ENCODE data around the gene FBRSL1.
"Not testable (repeated sequence)": the region's sequence is repeated elsewhere in the genome, so short reads cannot be mapped to it uniquely, and the experiment has no call there.

The FBRSL1 gene

DNA sequence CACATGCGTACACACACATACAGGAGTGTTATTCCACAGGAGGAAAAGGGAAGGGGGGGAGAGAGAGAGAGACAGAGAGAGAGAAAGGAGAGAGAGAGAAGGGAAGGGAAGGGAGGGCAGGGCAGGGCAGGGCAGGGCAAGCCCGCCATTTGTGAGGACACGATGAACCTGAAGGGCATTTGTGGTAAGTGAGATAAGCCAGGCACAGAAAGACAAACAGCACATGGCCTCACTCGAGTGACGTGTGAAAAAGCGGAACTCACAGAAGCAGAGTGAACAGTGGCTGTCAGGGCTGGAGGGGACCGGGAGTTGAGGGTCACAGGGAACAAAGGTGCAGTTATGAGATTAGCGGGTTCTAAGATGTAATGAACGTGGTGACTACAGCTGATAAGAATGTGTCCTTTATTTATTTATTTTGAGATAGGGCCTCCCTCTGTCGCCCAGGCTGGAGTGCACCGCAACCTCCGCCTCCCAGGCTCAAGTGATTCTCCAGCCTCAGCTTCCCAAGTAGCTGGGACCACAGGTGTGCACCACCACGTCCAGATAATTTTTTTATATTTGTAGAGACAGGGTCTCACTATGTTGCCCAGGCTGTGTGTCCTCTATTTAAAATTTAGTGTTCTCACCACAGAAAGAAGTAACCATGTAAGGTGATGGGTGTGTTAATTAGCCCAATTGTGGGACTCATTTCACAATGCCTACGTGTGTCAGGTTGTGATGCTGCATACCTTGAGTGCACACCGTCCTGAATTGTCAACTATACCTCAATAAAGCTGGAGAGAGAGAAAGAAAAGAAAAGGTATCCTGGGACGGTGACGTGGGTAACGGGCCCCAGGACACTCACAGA is 18.7 kb upstream of the FBRSL1 start:
- no peak for DNase-seq

DNA sequence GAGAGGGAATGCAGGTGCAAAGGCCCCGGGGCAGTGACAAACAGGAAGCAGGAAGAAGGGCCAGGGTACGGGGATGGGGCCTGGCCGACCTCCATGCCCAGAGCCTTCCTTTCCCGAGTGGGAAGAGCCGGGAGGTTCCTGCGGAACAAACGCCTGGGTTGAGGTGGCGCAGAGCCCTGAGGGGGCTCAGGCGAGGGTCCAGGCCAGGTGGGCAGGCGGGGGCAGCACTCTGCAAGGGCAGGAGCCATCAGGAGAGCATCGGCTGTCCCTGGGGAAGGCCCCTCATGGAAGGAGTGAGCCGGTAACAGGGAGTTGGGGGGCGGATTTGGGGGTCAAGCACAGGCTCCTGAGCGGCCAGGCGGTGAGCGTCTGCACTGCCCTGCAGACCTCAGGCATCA is 18.1 kb upstream of the FBRSL1 start:
- no peak for DNase-seq

DNA sequence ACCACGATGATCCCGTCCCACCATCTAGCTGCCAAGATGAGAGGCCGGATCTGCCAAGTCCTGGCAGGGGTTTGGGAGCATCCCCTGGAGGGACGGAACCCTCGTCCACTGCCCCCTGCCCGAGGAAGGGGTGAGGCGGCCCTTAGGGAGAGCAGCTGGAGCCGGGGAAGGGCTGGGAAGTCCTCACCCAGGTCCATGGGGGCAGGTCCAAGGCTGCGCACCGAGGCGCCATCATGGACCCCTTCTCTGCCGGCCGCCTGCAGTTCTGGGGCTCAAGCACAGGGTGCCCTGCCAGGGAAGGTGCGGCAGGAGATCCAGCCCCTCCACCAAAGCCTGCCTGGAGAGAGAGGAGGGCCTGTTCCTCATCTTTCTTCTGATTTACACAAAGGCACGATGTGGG is 17.6 kb upstream of the FBRSL1 start:
- DNase-seq, result no peak

DNA sequence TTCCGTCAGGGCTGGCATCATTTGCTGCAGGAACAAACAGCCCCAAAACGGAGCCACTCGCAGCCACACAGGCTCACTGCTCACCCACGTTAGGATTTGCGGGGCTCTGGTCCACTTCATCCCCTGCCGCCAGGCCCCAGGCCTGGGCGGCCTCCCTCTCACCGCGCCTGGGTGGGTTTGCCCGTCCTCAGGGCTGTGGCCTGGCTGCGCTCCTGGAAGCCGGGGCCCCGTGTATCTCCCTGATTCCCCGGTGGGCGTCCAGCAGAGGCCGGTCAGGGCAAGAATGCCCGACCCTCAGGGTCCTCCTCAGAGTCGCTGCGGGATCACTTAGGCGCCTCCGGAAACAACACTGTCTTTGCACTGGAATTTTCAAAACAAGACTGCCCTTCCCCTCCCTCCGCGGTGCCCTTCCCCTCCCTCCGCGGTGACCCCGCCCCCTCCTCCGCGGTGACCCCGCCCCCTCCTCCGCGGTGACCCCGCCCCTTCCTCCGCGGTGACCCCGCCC is 15.7 kb upstream of the FBRSL1 start:
- DNase-seq, result no peak

DNA sequence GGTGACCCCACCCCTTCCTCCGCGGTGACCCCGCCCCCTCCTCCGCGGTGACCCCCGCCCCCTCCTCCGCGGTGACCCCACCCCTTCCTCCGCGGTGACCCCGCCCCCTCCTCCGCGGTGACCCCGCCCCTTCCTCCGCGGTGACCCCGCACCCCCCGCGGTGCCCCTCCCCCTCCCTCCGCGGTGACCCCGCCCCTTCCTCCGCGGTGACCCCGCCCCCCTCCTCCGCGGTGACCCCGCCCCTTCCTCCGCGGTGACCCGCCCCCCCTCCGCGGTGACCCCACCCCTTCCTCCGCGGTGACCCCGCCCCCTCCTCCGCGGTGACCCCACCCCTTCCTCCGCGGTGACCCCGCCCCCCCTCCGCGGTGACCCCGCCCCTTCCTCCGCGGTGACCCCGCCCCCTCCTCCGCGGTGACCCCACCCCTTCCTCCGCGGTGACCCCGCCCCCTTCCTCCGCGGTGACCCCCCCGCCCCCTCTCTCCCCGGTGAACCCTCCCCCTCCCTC is 15.1 kb upstream of the FBRSL1 start:
- DNase-seq, result not testable (repeated sequence)

DNA sequence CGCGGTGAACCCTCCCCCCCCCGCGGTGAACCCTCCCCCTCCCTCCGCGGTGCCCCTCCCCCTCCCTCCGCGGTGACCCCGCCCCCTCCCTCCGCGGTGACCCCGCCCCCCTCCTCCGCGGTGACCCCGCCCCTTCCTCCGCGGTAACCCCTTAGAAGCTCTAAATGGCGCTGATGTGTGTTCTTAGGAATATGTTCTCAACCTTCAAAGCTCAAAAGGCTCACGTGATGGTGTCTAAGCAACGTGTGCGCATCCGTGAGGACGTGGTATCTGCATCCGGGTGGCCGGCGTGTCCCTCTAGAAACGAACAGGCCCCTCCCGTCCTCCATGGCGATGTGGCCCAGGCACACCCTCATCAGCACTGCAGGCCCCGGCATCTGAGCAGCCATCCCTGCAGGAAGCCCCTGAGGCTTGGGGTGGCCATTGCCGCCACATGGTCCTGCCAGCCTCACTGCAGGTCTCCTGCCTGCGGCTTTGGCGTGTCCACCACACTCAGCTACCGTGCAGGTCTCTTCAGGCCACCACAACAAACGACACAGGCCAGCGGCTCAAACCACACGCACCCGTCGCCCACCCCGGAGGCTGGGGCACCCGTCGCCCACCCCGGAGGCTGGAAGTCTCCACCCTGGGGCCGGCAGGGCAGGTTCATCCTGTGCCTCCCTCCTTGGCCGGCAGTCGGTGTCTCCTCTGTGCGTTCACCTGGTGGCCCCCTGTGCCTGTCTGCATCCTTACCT is 14.5 kb upstream of the FBRSL1 start:
- DNase-seq, result no peak

DNA sequence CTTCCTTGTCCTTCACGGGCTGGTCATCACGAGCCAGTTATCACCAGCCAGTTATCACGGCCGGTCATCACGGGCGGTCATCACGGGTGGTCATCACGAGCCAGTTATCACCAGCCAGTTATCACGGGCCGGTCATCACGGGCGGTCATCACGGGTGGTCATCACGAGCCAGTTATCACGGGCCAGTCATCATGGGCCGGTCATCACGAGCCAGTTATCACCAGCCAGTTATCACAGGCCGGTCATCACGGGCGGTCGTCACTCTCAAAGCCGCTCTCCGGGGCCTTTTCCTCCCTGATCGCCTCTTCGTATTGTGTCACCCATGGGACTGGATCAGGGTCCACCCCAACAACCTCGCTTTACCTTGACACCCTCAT is 13.9 kb upstream of the FBRSL1 start:
- DNase-seq, result no peak

DNA sequence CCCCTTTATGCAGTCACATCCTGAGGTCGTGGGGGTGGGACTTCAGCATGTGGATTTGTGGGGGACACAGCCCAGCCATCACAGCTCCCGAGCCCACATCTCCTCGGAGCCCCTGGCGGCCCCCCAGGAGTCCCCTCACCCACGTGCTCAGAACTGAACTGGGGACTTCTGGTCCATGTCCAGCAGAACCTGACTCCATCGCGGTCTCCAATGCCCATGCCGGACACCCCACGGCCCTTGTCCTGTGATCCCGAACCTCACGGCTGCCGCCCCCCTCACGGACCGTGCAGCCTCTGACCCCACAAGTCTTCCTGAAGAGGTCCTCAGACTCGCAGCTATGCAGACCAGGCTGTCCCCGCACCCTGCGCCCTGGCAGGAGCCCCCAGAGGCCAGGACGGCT is 13.5 kb upstream of the FBRSL1 start:
- no peak for DNase-seq

DNA sequence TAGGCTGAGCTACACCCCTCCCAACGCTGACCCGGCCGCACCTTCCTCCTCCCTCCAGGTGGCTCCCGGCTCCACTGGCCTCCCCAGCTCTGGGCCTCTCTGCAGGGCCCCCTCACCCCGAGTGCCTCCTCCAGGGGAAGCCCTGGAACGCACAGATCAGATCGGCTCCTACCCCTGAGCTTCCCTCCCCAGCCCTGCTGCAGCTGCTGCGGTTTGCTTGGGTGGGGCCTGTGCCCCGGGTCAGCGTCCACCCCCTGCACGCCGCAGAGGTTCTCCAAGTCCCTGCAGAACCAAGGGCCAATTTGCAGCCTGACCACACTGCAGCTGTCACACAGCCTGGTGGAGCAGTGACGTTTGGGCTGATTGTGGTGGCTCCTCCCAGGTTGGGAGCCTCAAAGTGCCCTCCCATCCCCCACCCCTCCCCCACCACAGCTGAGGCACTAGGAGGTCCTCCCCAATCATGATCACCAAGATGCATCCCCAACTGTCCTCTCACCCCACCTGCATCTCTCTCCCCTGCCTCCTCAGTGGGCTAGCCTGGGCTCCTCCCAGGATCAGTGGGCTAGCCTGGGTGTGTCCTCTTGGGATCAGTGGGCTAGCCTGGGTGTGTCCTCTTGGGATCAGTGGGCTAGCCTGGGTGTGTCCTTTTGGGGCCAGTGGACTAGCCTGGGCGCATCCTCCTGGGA is 12.8 kb upstream of the FBRSL1 start:
- DNase-seq, result no peak

DNA sequence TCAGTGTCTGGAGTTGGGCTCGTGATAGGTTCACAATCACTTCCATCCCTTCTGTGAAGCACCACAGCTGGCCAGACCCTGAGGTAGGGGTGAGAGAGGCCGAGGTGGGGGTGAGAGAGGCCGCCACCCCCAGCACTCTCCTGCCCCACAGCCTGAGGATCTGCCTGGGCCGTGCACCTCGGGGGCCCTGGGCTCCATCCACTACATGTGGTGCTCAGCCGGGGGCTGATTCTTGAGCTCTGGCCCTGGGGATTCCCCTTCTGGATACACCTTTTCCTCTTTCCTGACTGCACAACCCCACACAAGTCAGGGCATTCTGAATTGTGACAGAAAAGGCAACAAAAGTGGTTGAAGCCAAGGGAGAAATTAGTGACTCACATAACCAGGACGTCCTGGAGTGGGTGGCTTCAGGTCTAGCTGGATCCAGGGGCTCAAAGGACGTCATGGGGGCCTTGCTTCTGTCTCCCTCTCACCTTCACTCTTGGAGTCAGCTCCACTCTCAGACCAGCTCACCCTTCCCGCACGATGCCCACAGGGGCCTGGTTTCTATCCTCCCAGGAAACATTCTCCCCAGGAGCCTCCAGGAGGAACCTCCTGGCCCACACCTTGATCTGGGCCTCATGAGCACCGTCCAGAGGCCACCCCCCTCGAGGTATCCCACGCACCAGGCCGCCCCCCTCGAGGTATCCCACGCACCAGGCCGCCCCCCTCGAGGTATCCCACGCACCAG is 12.1 kb upstream of the FBRSL1 start:
- DNase-seq, result no peak

DNA sequence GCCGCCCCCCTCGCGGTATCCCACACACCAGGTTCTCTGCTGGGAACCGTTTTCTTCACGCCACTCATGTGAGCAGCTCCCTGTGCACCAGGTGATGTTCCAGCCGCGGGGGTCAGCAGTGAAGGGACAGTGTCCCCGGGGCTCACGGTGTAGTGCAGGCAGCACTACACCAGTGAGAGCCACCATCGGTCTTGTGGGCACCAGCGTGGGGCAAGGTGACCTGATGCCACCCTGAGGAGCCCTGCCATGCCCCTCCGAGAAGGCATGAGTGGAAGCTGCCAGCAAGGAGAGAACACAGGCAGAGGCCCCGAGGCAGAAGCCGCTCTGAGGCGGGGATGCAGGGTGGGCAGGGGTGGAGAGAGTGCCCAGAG is 11.5 kb upstream of the FBRSL1 start:
- no peak for DNase-seq

DNA sequence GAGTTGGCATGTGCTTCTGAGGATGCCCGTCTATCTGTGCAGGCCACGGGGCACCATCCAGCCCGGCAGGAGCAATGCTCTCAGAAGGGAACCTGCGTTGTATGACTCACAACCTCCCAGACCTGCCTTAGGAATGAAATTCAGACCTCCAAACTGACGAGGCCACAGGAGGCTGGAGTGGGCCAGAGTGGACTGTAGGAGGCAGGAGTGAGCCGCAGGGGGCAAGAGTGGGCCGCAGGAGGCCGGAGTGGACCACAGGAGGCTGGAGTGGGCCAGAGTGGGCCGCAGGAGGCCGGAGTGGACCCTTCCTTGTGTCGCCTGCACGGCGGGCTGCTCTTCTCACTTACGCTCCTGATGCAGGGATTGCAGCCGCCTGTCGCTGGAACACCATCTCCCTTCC is 11.1 kb upstream of the FBRSL1 start:
- DNase-seq, result no peak

DNA sequence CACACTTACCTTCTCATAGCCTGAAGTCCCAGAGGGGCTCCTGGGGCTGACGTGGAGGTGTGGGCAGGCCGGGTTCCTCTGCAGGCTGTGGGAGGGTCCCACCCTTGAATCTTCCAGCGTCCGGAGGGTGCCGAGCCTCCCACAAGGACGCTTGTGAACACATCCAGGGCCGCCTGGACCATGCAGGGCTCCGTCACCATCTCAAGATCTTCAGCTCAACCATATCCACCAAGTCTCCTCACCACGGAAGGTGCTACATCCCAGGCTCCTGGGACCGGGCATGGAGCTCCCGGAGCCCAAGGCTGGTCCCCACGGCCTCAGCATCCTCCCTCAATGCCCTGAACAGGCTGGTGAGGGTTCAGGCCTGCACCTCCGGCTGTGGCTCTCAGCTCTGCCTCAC is 10.7 kb upstream of the FBRSL1 start:
- no peak for DNase-seq

DNA sequence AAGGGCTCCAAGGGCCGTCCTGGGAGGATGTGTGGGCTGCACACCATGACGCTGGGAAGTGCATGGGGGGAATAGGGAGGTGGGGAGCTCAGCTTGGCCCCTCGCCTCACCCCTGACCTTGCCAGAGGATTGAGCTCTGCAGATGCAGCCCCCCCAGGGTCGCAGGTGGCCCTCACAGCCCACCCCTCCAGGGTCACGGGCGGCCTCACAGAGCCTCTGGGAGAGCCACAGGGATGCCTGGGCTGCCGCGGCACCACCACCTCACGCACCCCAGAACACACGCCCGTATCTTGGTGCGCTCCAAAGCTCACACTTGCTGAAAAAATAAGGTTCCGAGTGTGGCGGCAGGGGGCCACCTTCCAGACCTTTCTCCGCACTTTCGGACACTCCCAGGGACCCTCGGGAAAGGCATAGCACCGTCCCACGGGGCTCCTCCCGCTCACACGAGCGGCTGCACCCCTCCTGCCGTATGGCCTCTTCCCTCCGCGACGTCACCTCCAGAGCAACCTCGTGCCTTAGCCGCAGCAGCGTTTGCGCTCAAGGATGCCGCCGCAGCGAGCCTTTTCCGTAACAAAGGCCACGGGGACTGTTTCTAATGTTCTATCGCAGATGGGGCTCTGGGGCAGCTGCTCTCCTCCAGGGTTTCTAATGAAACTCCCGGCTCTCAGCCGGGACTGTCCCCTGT is 9.9 kb upstream of the FBRSL1 start:
- no peak for DNase-seq

DNA sequence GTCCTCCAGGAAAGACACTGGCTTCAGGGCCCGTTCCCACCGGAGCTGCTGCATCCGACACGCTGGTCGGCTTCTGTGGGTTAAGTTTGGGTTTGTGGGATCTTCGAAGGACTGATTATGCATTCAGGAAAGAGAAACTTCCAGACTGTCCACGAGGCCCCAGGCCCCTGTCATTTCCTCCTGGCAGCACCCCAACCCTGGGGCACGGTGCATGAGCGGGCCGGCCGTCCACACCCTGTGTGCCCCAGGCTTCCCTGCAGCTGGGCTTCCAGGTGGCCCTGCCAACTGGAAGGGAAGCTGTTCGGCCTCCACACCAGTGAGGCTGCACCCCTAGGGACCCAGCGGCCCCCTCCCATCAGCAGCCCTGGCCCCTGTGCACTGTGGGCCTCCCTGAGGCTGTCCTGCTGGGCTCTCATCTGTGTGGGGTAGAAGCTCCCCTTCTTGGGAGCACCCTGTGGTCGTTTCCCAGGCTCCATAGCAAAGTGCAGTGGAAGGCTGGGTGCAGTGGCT is 9.3 kb upstream of the FBRSL1 start:
- DNase-seq, result no peak

DNA sequence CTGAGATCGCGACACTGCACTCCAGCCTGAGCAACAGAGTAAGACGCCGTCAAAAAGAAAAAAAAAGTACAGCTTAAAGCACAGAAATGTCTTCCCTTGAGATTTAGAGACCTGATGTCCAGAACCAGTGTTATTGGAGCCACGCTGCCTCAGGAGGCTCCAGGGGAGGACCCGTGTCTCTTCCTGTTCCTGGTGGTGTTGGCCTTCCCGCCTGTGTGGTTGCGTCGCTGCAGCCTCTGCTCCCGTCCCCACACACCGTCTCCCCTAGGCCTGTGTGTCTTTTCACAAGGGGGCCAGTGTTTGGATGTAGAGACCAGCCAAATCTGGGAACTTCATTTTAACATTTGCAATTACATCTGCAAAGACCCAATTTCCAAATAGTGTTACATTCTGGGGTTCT is 8.6 kb upstream of the FBRSL1 start:
- no peak for DNase-seq

DNA sequence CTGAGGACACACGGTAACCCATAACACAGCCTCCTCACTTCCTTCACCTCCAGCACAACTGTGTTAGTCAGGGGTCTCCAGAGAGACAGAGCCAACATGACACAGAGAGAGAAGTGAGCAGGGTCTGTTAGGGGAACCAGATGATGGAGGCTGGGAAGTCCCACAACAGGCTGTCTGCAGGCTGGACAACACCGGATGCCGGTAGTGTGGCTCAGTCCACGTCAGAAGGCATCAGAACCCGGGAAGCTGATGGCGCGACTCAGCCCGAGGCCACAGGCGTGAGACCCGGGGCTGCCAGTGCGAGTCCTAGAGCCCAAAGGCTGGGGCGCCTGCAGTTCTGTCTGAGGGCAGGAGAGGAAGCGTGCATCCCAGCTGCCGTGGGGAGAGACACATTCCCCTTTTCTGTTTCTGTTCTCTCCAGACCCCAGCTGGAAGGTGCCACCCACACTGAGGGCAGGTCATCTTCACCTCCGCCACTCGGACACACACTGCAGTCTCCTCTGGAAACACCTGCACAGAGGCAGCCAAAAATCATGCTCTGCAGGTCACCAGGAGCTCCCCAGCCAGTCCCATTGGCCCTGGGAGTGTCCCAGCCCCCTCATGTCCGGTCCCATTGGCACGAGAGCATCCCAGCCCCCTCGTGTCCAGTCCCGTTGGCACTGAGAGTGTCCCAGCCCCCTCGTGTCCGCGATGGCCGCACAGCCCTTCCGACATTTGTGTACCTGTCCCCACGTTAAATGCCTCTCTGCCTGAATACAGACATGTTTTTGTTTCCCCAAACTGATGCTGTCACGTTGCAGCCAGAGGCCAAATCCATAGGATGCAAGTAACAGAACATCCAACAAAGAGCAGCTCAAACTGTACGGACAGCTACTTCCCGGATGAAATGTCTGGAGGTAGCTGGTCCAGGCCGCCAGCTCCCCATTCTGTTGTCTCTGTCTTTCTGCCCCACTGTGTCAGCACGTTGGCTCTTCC is 7.9 kb upstream of the FBRSL1 start:
- DNase-seq, result no peak

DNA sequence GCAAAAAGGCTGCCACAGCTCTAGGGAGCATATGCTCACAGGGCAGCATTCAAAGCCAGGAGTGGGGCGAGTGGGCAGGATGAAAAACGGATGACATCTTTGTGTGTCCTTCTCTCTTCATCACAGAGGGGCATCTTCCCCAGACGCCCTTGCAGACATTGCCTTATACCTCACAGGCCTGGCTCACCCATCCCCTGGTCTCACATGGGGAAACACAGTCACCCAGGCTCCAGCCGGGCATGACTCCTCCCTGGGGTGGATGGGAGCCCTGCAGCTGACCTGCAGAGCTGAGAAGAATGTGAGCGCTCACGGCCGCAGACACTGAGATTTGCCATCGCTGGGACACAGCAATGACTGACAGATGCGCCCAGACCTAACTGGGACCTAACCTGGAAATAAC is 7.2 kb upstream of the FBRSL1 start:
- no peak for DNase-seq

DNA sequence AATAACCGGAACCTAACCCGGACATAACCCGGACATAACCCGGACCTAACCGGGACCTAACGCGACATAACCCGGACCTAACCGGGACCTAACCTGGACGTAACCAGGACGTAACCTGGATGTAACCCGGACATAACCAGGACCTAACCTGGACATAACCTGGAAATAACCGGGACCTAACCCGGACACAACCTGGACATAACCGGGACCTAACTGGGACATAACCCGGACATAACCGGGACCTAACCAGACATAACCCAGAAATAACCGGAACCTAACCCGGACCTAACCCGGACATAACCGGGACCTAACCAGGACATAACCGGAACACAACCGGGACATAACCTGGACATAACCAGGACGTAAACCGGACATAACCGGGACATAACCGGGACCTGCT is 6.7 kb upstream of the FBRSL1 start:
- no peak for DNase-seq

DNA sequence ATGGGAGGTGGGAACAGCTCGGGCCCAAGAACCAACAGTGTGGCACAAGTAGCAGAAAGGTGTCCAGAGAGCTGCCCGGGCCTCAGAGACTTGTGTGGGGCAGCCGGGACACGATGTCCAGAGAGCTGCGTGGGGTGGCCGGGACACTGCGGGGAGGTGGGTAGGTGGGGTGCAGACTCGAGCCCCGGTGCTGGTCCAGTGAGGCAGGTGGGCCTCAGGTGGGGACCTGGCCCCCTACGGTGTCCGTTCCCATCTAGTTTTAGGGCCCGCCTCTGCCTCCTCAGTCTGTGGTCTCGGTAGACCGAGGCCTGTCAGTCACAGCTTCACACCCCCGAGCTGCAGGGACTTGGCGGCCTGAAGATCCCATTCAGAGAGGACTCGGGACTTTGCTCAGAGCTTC is 6.3 kb upstream of the FBRSL1 start:
- DNase-seq, result no peak
